GM23248 (cell line): ENCODE results near the gene SELENOK. TPM values are rescaled to one million over a fixed set of nuclear protein-coding genes. Genes with fewer than 3 reads are reported as not detected.

Experiments used
- DNase-seq: peaks from one replicate; pipeline ENCODE4 v3.0.0-alpha.2; 2015
- H2AFZ ChIP-seq: fragments of 200-600 bp; sonication (generic); 2 replicates; pipeline ENCODE4 v1.6.1; 2016; ENCODE audit warnings: antibody characterized with exemption
- H3F3A ChIP-seq: fragments of 200-600 bp; sonication (generic); 2 replicates; pipeline ENCODE4 v1.6.1; 2016; ENCODE audit warnings: mild to moderate bottlenecking, antibody characterized with exemption, mixed run types; ENCODE audit not compliant: insufficient read depth
- H3K27ac ChIP-seq: fragments of 200-600 bp; sonication (generic); 2 replicates; pipeline ENCODE4 v1.5.1; 2016; ENCODE audit warnings: mild to moderate bottlenecking
- H3K27me3 ChIP-seq: fragments of 200-600 bp; sonication (generic); replicated peaks from 2 replicates; pipeline ENCODE4 v1.6.1; 2016; ENCODE audit warnings: mild to moderate bottlenecking; ENCODE audit not compliant: insufficient read depth
- H3K36me3 ChIP-seq: fragments of 200-600 bp; sonication (generic); 2 replicates; pipeline ENCODE4 v1.6.1; 2016; ENCODE audit warnings: low read depth, mild to moderate bottlenecking
- H3K4me1 ChIP-seq: fragments of 200-600 bp; sonication (generic); 2 replicates; pipeline ENCODE4 v1.6.1; 2016; ENCODE audit warnings: mild to moderate bottlenecking; ENCODE audit not compliant: insufficient read depth
- H3K4me2 ChIP-seq: fragments of 200-600 bp; sonication (generic); one replicate; pipeline ENCODE4 v1.6.1; 2016; ENCODE audit warnings: mild to moderate bottlenecking; ENCODE audit not compliant: unreplicated experiment
- H3K4me3 ChIP-seq: fragments of 200-600 bp; sonication (generic); 2 replicates; pipeline ENCODE4 v1.5.1; 2016; ENCODE audit warnings: mild to moderate bottlenecking
- H3K79me2 ChIP-seq: fragments of 200-600 bp; sonication (generic); 2 replicates; pipeline ENCODE4 v1.6.1; 2016; ENCODE audit warnings: mild to moderate bottlenecking; ENCODE audit not compliant: insufficient read depth
- H3K9ac ChIP-seq: fragments of 200-600 bp; sonication (generic); 2 replicates; pipeline ENCODE4 v1.6.1; 2016; ENCODE audit warnings: mild to moderate bottlenecking
- H3K9me2 ChIP-seq: fragments of 200-600 bp; sonication (generic); 2 replicates; pipeline ENCODE4 v1.6.1; 2016; ENCODE audit warnings: mixed run types, mild to moderate bottlenecking, moderate library complexity; ENCODE audit not compliant: insufficient read depth
- H3K9me3 ChIP-seq: fragments of 200-600 bp; sonication (generic); one replicate; pipeline ENCODE4 v1.6.1; 2017; ENCODE audit warnings: low read depth
- H4K20me1 ChIP-seq: fragments of 200-600 bp; sonication (generic); 2 replicates; pipeline ENCODE4 v1.6.0; 2016; ENCODE audit not compliant: insufficient read depth
- EZH2 ChIP-seq: fragments of 200-600 bp; sonication (generic); IDR thresholded peaks from 2 replicates; pipeline ENCODE4 v1.6.1; 2018; ENCODE audit warnings: antibody characterized with exemption, mild to moderate bottlenecking; ENCODE audit not compliant: insufficient read depth, poor library complexity, severe bottlenecking
- EZH2phosphoT487 ChIP-seq: fragments of 200-600 bp; sonication (generic); IDR thresholded peaks from 2 replicates; pipeline ENCODE4 v1.6.1; 2018; ENCODE audit warnings: antibody characterized with exemption, moderate library complexity, mild to moderate bottlenecking, low read depth; ENCODE audit not compliant: insufficient read depth
- WGBS, 2 experiments: methylation state at CpG; one replicate each; pipeline ENCODE4 v1.1.6; 2015 to 2017; ENCODE audit warnings: low lambda C conversion rate in 2 of 2, low coverage in 1 of 2; ENCODE audit errors: missing lambda C conversion rate in 2 of 2; 5-methylcytosine and 5-hydroxymethylcytosine counted together
- in situ Hi-C: fragments of 300-500 bp; cut with MboI; formaldehyde crosslinking; loops from 2 replicates; pipeline ENCODE4 v1.15.0; 2020
- polyA plus RNA-seq: library from polyadenylated mRNA; unstranded; fragments of >200 nt; fragmentation: Nextera tagmentation; extraction: Ambion mirVana; gene quantifications from 2 replicates; pipeline ENCODE4 v1.2.1, GENCODE V29; 2016
- total RNA-seq: library from RNA; depleted of rRNA; stranded (reverse); fragments of >200 nt; shearing (Covaris generic); gene quantifications from 2 replicates; pipeline ENCODE4 v1.2.3, GENCODE V29; 2014

The SELENOK gene
- total and polyA plus RNA-seq, 2 experiments from 2014 or later = 37.5 to 97.5 TPM

DNA sequence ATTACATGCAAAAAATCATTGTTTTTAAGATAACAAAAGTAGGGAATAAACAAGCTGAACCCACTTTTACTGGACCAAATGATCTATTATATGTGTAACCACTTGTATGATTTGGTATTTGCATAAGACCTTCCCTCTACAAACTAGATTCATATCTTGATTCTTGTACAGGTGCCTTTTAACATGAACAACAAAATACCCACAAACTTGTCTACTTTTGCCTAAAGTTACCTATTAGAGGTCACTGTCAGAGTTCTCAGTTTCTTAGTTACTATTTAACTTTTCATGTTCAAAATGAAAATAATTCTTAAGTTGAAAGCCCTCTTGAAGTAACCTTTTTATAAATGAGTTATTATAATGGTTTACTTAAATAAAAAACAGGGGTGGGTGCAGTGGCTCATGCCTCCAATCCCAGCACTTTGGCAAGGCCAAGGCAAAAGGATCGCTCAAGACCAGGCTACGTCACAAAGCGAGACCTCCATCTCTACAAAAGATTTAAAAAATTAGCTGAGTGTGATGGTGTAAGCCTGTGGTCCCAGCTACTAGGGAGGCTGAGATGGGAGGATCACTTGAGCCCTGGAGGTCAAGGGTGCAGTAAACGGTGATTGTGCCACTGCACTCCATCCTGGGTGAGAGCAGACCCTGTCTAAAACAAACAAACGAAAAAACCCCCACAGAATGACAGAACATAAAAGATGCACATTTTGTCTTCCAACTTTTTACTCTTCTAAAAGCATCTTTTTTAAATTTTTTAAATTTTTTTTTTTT, 25.7 kb downstream of the SELENOK start:
- no peak overlapping the region for H3K4me3 ChIP-seq
- no peaks in the 10 kb centered on the region for H4K20me1 ChIP-seq
- in situ Hi-C loops = no loop called here
- H3K4me1 ChIP-seq = no peaks in the 10 kb centered on the region
- peaks cover 52% of the 10 kb centered on the region; the same call in 1 of the 2 replicates for H3K36me3 ChIP-seq
- no peak overlapping the region for H3K27ac ChIP-seq
- no peak overlapping the region for H3K4me2 ChIP-seq
- no peak for DNase-seq
- no peaks in the 10 kb centered on the region for H3K9me2 ChIP-seq
- H3K27me3 ChIP-seq = no peaks in the 10 kb centered on the region
- no peak overlapping the region for H2AFZ ChIP-seq
- H3F3A ChIP-seq = no peaks in the 10 kb centered on the region
- no peak overlapping the region for H3K9ac ChIP-seq
- 83 to 86% methylated on average over 5 of the region's 5 CpGs for WGBS, 2 experiments
- TF ChIP-seq EZH2 (no peak), EZH2phosphoT487 (no peak)
- H3K9me3 ChIP-seq = no peaks in the 10 kb centered on the region
- H3K79me2 ChIP-seq = no peaks in the 10 kb centered on the region

DNA sequence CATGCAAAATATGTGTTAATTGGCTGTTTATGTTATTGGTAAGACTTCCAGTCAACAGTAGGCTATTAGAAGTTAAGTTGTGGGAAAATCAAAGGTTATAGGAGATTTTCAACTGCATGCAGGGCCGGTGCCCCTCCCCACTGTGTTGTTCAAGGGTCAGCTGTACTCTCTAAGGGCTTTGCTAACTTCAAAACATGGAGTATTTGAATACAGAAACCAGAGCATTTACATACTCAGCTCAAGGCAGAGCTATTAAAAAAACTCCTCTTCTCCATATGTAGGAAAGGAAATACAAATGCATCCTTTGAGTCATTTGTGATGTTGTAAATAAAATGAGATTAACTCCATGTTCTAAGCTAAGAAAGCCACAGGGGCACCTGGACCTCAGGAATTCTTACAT, 28.5 kb downstream of the SELENOK start:
- Histone ChIP-seq H3K27me3 (no peaks in the 10 kb centered on the region), H4K20me1 (no peaks in the 10 kb centered on the region), H3K9me3 (no peaks in the 10 kb centered on the region), H3F3A (no peaks in the 10 kb centered on the region), H3K9ac (no peak overlapping the region), H3K27ac (no peak overlapping the region), H3K79me2 (no peaks in the 10 kb centered on the region), H3K4me1 (no peaks in the 10 kb centered on the region), H3K4me2 (no peak overlapping the region), H3K4me3 (no peak overlapping the region), H3K9me2 (no peaks in the 10 kb centered on the region), H3K36me3 (peaks cover 34% of the 10 kb centered on the region; the same call in 1 of the 2 replicates), H2AFZ (no peak overlapping the region)
- in situ Hi-C loops = no loop called here
- no peak for TF ChIP-seq EZH2phosphoT487
- no peak for TF ChIP-seq EZH2
- no peak for DNase-seq
- 90 to 100% methylated on average over 1 of the region's 1 CpG for WGBS, 2 experiments

DNA sequence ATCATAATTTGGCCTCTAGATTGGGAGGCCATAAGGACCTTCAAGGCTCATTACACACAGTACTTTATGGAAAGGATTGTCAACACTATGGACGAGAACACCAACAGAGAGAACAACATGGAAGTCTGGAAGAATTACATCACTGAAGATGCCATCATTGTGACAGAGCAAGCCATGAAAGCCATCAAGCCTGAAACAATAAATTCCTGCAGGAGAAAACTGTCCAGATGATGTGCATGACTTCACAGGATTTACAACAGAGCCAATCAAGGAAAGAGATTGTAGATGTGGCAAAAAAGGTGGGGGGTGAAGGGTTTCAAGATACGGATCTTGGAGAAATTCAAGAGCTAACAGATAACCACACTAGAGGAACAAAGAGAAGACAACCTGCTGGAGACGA, 29.4 kb downstream of the SELENOK start:
- H3K27me3 ChIP-seq = no peaks in the 10 kb centered on the region
- H3K36me3 ChIP-seq = peaks cover 30% of the 10 kb centered on the region; the same call in 1 of the 2 replicates
- no peak for TF ChIP-seq EZH2
- TF ChIP-seq EZH2phosphoT487 = no peak
- no peak overlapping the region for H3K4me2 ChIP-seq
- 90% methylated on average over 3 of the region's 3 CpGs for WGBS, 2 experiments
- H3K9me3 ChIP-seq = no peaks in the 10 kb centered on the region
- no peak overlapping the region for H3K9ac ChIP-seq
- H3K9me2 ChIP-seq = no peaks in the 10 kb centered on the region
- DNase-seq = no peak
- no peaks in the 10 kb centered on the region for H4K20me1 ChIP-seq
- no peak overlapping the region for H3K27ac ChIP-seq
- no peak overlapping the region for H3K4me3 ChIP-seq
- H3K79me2 ChIP-seq = no peaks in the 10 kb centered on the region
- H3F3A ChIP-seq = no peaks in the 10 kb centered on the region
- in situ Hi-C loops = no loop called here
- no peaks in the 10 kb centered on the region for H3K4me1 ChIP-seq
- H2AFZ ChIP-seq = no peak overlapping the region

DNA sequence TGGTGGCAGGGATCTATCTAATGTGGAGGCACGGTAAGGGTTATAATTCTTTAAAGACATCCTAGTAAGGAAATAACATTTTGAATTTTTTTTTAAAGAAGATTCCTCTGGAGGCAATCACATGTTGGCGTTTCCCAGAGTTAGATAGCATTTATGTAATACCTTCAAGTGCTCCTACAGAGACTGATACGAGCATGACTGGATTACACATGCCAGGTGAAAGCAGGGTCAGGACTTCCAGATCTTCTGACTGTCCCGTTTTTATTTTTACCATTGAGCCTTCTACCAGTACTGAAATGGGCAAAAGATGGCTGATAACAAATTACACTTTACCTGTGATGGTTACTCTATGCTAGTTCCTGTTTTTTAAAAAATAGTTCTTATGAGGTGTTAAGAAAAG, 31.5 kb downstream of the SELENOK start:
- DNase-seq = no peak
- no peak overlapping the region for H3K27ac ChIP-seq
- H4K20me1 ChIP-seq = no peaks in the 10 kb centered on the region
- H3K4me3 ChIP-seq = no peak overlapping the region
- no peaks in the 10 kb centered on the region for H3K9me3 ChIP-seq
- in situ Hi-C loops = no loop called here
- H3K79me2 ChIP-seq = no peaks in the 10 kb centered on the region
- H3K36me3 ChIP-seq = peaks cover 18% of the 10 kb centered on the region; the same call in 1 of the 2 replicates
- H3K27me3 ChIP-seq = no peaks in the 10 kb centered on the region
- TF ChIP-seq EZH2 (no peak), EZH2phosphoT487 (no peak)
- WGBS, 2 experiments = 49 to 54% methylated on average over 4 of the region's 4 CpGs
- no peak overlapping the region for H2AFZ ChIP-seq
- H3K4me2 ChIP-seq = no peak overlapping the region
- H3F3A ChIP-seq = no peaks in the 10 kb centered on the region
- no peak overlapping the region for H3K9ac ChIP-seq
- no peaks in the 10 kb centered on the region for H3K9me2 ChIP-seq
- no peaks in the 10 kb centered on the region for H3K4me1 ChIP-seq

DNA sequence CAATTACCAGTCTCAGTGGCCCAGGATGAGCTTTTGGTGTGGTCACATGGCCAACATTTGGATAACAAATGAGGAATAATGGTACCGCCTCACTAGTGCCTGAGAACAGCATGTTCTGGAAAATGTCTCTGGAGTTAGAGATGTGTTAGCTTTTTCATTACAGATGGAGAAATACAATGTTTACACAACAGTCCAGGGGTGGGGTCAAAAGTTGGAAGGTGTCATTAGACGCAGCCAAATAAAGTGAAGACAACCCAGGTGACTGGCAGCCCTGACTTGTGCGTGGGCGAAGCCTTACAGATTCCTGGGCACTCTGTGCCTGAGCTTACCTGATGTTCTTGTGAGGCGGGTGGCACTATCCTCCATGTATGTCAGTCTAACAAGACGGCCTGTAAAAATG, 32.5 kb downstream of the SELENOK start:
- no peak for DNase-seq
- no peak overlapping the region for H3K4me3 ChIP-seq
- H3K27ac ChIP-seq = no peak overlapping the region
- H2AFZ ChIP-seq = no peak overlapping the region
- H3K36me3 ChIP-seq = peaks cover 16% of the 10 kb centered on the region; the same call in 1 of the 2 replicates
- TF ChIP-seq EZH2phosphoT487 (no peak), EZH2 (no peak)
- H3K4me1 ChIP-seq = no peaks in the 10 kb centered on the region
- H3K9me2 ChIP-seq = no peaks in the 10 kb centered on the region
- 83 to 84% methylated on average over 6 of the region's 6 CpGs for WGBS, 2 experiments
- H3K9ac ChIP-seq = no peak overlapping the region
- H3K9me3 ChIP-seq = no peaks in the 10 kb centered on the region
- no peaks in the 10 kb centered on the region for H3K27me3 ChIP-seq
- H4K20me1 ChIP-seq = no peaks in the 10 kb centered on the region
- no peaks in the 10 kb centered on the region for H3K79me2 ChIP-seq
- H3K4me2 ChIP-seq = no peak overlapping the region
- in situ Hi-C loops = no loop called here
- no peaks in the 10 kb centered on the region for H3F3A ChIP-seq
